Dendritic cell treated with granulocyte-macrophage colony-stimulating factor and Interleukin-4, amounts not matched to agents 40 ng/mL and 50 ng/mL, for 4 days (primary cell): Measurements from ENCODE around the gene PLXDC1.
A peak's percentile ranks its signal among the peaks of the same experiment; 100 is the strongest.

Experiments used
- H3K27ac Mint-ChIP-seq: one replicate; pipeline ENCODE4 v1.8.0; 2022; ENCODE audit warnings: mild to moderate bottlenecking, mixed read lengths
- H3K27me3 Mint-ChIP-seq: one replicate; pipeline ENCODE4 v1.8.0; 2022; ENCODE audit warnings: mild to moderate bottlenecking, mixed read lengths
- H3K36me3 Mint-ChIP-seq: one replicate; pipeline ENCODE4 v1.8.0; 2022; ENCODE audit warnings: low read depth, mixed read lengths
- H3K4me1 Mint-ChIP-seq: one replicate; pipeline ENCODE4 v1.8.0; 2022; ENCODE audit warnings: low read depth, mixed read lengths
- H3K4me3 Mint-ChIP-seq: one replicate; pipeline ENCODE4 v1.8.0; 2022; ENCODE audit warnings: mild to moderate bottlenecking, moderate library complexity, mixed read lengths
- H3K9me3 Mint-ChIP-seq: one replicate; pipeline ENCODE4 v1.8.0; 2022; ENCODE audit warnings: mixed read lengths
- intact Hi-C: fragments of 100-400 bp; cut with micrococcal nuclease; formaldehyde crosslinking; loops from one replicate; pipeline ENCODE4 v1.15.0; 2022

The PLXDC1 gene

GRCh38 chr17:39192901-39193300 is 41.5 kb upstream of the PLXDC1 start:
- Mint-ChIP-seq H3K4me3 (no peak overlapping the region), H3K36me3 (peaks cover 22% of the 10 kb centered on the region), H3K4me1 (peaks cover 3% of the 10 kb centered on the region), H3K27me3 (peaks cover 2% of the 10 kb centered on the region), H3K9me3 (no peaks in the 10 kb centered on the region), H3K27ac (no peak overlapping the region)
- intact Hi-C loops = no loop called here

GRCh38 chr17:39191750-39192510 is 40.5 kb upstream of the PLXDC1 start:
- no peak overlapping the region for H3K4me3 Mint-ChIP-seq
- intact Hi-C loops = no loop called here
- H3K9me3 Mint-ChIP-seq = no peaks in the 10 kb centered on the region
- H3K27me3 Mint-ChIP-seq = no peaks in the 10 kb centered on the region
- no peaks in the 10 kb centered on the region for H3K4me1 Mint-ChIP-seq
- H3K36me3 Mint-ChIP-seq = peaks cover 29% of the 10 kb centered on the region
- no peak overlapping the region for H3K27ac Mint-ChIP-seq

- no peaks in the 10 kb centered on the region for H3K27me3 Mint-ChIP-seq
- H3K9me3 Mint-ChIP-seq = no peaks in the 10 kb centered on the region
- intact Hi-C loops = no loop called here
- H3K36me3 Mint-ChIP-seq = peaks cover 50% of the 10 kb centered on the region
- H3K27ac Mint-ChIP-seq = no peak overlapping the region
- no peak overlapping the region for H3K4me3 Mint-ChIP-seq
- H3K4me1 Mint-ChIP-seq = peaks cover 9% of the 10 kb centered on the region
These were observed 35.9 kb upstream of the PLXDC1 start for GRCh38 chr17:39187152-39187830.

GRCh38 chr17:39186481-39187002 is 35.1 kb upstream of the PLXDC1 start:
- Mint-ChIP-seq H3K9me3 (no peaks in the 10 kb centered on the region), H3K4me3 (no peak overlapping the region), H3K27me3 (no peaks in the 10 kb centered on the region), H3K36me3 (peaks cover 47% of the 10 kb centered on the region), H3K4me1 (peaks cover 9% of the 10 kb centered on the region), H3K27ac (no peak overlapping the region)
- intact Hi-C loops = no loop called here

GRCh38 chr17:39183720-39184119 is 32.3 kb upstream of the PLXDC1 start:
- Mint-ChIP-seq H3K4me1 (peaks cover 9% of the 10 kb centered on the region), H3K36me3 (peaks cover 47% of the 10 kb centered on the region), H3K4me3 (no peak overlapping the region), H3K9me3 (no peaks in the 10 kb centered on the region), H3K27ac (no peak overlapping the region), H3K27me3 (no peaks in the 10 kb centered on the region)
- intact Hi-C loops = no loop called here

- Mint-ChIP-seq H3K9me3 (no peaks in the 10 kb centered on the region), H3K4me1 (peaks cover 9% of the 10 kb centered on the region), H3K36me3 (peaks cover 47% of the 10 kb centered on the region), H3K4me3 (no peak overlapping the region), H3K27ac (no peak overlapping the region), H3K27me3 (no peaks in the 10 kb centered on the region)
- intact Hi-C loops = no loop called here
These were observed 31.6 kb upstream of the PLXDC1 start for GRCh38 chr17:39183045-39183444.

- H3K9me3 Mint-ChIP-seq = no peaks in the 10 kb centered on the region
- H3K4me1 Mint-ChIP-seq = peaks cover 9% of the 10 kb centered on the region
- H3K27ac Mint-ChIP-seq = no peak overlapping the region
- no peak overlapping the region for H3K4me3 Mint-ChIP-seq
- H3K36me3 Mint-ChIP-seq = peaks cover 49% of the 10 kb centered on the region
- H3K27me3 Mint-ChIP-seq = no peaks in the 10 kb centered on the region
- intact Hi-C loops = no loop called here
These were observed 29.9 kb upstream of the PLXDC1 start for GRCh38 chr17:39181303-39181702.

- Mint-ChIP-seq H3K27me3 (peaks cover 3% of the 10 kb centered on the region), H3K4me3 (no peak overlapping the region), H3K36me3 (peaks cover 25% of the 10 kb centered on the region), H3K27ac (no peak overlapping the region), H3K9me3 (no peaks in the 10 kb centered on the region), H3K4me1 (peaks cover 22% of the 10 kb centered on the region)
- intact Hi-C loops = no loop called here
These were observed 27.1 kb upstream of the PLXDC1 start for GRCh38 chr17:39178536-39178935.

- Mint-ChIP-seq H3K36me3 (peaks cover 17% of the 10 kb centered on the region), H3K27me3 (peaks cover 5% of the 10 kb centered on the region), H3K4me1 (peaks cover 16% of the 10 kb centered on the region), H3K27ac (no peak overlapping the region), H3K9me3 (no peaks in the 10 kb centered on the region), H3K4me3 (no peak overlapping the region)
- intact Hi-C loops = no loop called here
These were observed 25.8 kb upstream of the PLXDC1 start for GRCh38 chr17:39177256-39177655.

GRCh38 chr17:39175695-39176093 is 24.3 kb upstream of the PLXDC1 start:
- H3K27me3 Mint-ChIP-seq = peaks cover 5% of the 10 kb centered on the region
- intact Hi-C loops = loop anchor here (1.0 kb wide), 1 partner anchor 192 kb away; no protein-coding TSS in a partner anchor
- H3K4me3 Mint-ChIP-seq = no peak overlapping the region
- peaks cover 22% of the 10 kb centered on the region for H3K4me1 Mint-ChIP-seq
- H3K27ac Mint-ChIP-seq = peak overlapping the region; percentile 75
- peaks cover 17% of the 10 kb centered on the region for H3K36me3 Mint-ChIP-seq
- no peaks in the 10 kb centered on the region for H3K9me3 Mint-ChIP-seq

GRCh38 chr17:39174920-39175694 is 23.7 kb upstream of the PLXDC1 start:
- intact Hi-C loops = loop anchor here (1.0 kb wide), 1 partner anchor 192 kb away; no protein-coding TSS in a partner anchor
- H3K27me3 Mint-ChIP-seq = peaks cover 5% of the 10 kb centered on the region
- peak overlapping the region; percentile 77 for H3K4me3 Mint-ChIP-seq
- peaks cover 17% of the 10 kb centered on the region for H3K36me3 Mint-ChIP-seq
- no peaks in the 10 kb centered on the region for H3K9me3 Mint-ChIP-seq
- H3K27ac Mint-ChIP-seq = peak overlapping the region; percentile 75
- H3K4me1 Mint-ChIP-seq = peaks cover 28% of the 10 kb centered on the region

GRCh38 chr17:39173526-39174274 is 22.3 kb upstream of the PLXDC1 start:
- Mint-ChIP-seq H3K27me3 (peaks cover 16% of the 10 kb centered on the region), H3K27ac (peak overlapping the region; percentile 34), H3K36me3 (peaks cover 17% of the 10 kb centered on the region)

GRCh38 chr17:39173080-39173479 is 21.6 kb upstream of the PLXDC1 start:
- intact Hi-C loops = no loop called here
- H3K4me1 Mint-ChIP-seq = peaks cover 41% of the 10 kb centered on the region
- no peak overlapping the region for H3K4me3 Mint-ChIP-seq
- H3K36me3 Mint-ChIP-seq = peaks cover 17% of the 10 kb centered on the region
- no peaks in the 10 kb centered on the region for H3K9me3 Mint-ChIP-seq
- peaks cover 16% of the 10 kb centered on the region for H3K27me3 Mint-ChIP-seq
- no peak overlapping the region for H3K27ac Mint-ChIP-seq

More at GRCh38 chr17:39173526-39174274, 22.3 kb upstream of the PLXDC1 start:
- no peak overlapping the region for H3K4me3 Mint-ChIP-seq
- H3K9me3 Mint-ChIP-seq = no peaks in the 10 kb centered on the region
- peaks cover 41% of the 10 kb centered on the region for H3K4me1 Mint-ChIP-seq
- intact Hi-C loops = no loop called here
